Activated CD4-positive, alpha-beta T cell treated with anti-CD3 and anti-CD28 coated beads for 4 hours (primary cell): ENCODE measurements around the gene CS.

Experiments
- DNase-seq, 2 donors: peaks; one replicate each; pipeline ENCODE4 v3.0.0-alpha.2; 2020

CS gene

GRCh38 chr12:56243731-56244181, 56.4 kb downstream of the CS start:
- no peak for DNase-seq

GRCh38 chr12:56242986-56243385, 57.1 kb downstream of the CS start:
- DNase-seq, result no peak

GRCh38 chr12:56241424-56242303, 58.5 kb downstream of the CS start:
- DNase-seq, result no peak

- DNase-seq, result no peak
Observed at GRCh38 chr12:56237552-56237951, 62.6 kb downstream of the CS start.

- no peak for DNase-seq
Observed at GRCh38 chr12:56236985-56237384, 63.1 kb downstream of the CS start.

- no peak for DNase-seq
Observed at GRCh38 chr12:56236091-56236490, 64.0 kb downstream of the CS start.

DNA sequence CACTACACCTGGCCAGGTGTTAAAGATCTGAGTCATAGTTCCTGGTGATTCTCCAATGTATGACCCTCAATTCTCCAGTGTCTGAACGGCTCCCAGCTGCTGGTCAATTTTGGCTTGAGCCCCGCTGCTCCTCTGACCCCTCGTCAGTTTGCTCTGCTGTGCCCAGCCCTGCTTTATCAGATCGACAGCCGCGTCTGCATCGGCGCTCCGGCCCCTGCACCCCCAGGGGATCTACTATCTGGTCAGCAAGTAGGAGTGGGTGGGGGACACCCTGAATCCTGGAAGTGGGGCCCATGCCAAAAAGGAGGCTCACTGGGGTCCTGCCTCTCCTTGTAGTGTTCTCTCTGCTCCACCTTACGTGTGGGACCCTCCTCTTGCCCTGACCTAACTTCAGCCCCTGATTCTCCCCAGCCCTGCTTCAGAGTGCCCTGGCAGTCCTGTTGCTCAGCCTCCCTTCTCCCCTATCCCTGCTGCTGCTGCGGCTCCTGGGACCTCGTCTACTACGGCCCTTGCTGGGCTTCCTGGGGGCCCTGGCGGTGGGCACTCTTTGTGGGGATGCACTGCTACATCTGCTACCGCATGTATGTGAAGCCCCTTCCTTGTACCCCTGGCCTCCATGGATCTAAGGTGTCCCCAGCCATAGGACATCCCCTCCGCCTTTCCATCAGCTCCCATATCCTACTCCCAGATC, 65.2 kb downstream of the CS start:
- DNase-seq, result no peak

GRCh38 chr12:56231184-56231582, 68.9 kb downstream of the CS start:
- DNase-seq, result no peak

DNA sequence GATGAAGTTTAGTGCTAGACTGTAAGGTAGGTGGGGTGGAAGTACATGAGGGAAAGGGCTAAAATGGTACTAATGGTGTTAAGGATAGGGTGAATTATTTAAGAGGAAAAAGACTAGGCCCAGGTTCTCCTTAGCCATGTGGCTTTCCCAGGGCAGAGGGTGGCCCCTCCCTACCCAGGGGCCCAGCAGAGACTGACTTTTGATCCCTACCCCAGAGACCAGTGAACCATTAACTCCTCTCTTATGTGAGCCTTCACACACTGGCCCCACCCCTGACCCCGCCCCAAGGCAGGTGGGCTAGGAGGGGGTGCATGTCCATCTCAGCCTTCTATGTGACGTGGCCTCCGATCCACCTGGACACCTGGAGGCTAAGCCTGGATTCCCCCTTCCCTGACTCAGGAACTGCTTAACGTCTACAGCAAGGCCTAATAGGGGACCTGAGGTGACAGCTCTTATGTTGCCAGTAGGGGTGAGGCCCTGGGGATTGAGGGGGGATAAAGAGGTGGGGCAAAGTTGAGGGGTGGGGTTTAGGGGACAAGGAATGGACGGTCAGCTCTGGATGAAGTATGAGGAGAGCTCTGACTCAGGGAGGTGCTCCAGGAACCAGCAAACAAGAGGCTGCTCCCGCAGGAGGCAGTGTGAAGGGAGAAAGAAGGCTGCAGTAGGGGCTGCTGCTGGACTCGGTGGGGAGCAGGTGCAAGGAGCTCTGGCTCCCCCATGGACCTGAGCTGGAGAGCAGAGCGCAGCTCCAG, 69.5 kb downstream of the CS start:
- DNase-seq, result no peak

DNA sequence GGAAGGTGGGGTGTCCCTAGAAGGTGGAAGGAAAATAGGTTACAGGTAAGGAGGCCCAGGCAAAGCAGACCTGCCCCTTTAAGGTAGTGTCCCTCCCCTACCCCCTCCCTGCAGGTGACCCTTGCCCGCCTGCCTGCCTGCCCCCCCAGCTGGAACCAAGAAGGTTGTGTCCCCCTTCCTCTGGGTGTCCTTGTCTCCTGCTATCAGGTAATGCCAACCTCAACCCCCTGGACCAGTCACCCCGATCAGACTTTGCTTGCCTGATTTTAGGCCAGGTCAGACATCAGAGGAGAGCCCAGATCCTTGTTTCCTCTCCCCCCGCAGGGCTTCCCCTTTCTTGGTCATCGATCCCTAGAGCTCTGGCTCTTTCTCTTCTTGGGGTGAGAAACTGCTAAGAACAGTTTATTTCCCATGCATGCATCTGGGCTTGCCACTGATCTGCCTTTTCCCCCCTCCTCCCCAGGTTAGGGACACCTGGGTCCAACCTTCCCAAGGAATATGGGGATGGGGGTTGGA, 70.2 kb downstream of the CS start, which contains the start of gene SLC39A5:
Gene SLC39A5 (plus strand): TSS at position 136 of the 516 bp plus-strand sequence. CDS start 1,224 bp downstream, outside the sequence.
- no peak for DNase-seq

DNA sequence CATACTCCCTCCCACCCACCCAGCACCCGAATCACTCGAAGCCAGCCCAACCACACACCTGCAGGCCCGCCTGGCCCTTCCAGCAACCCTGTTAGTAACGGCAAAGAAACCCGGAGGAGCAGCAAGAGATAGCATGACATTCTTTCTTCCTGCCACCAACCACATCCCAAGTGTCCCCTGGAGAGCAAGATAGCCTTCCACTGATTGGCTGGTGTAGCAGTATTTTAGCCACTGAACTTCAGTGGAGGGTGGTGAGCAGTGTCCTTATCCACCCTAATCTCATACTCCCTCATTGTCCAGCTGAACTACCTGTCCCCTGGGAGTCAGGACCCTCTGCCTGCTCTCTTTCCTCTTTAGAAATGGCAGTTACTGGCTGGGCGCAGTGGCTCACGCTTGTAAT, 71.0 kb downstream of the CS start:
- no peak for DNase-seq

- no peak for DNase-seq
Observed at GRCh38 chr12:56224954-56225353, 75.2 kb downstream of the CS start.

- peak; percentile 89 to 91 for DNase-seq
Observed at GRCh38 chr12:56224102-56224701, 75.9 kb downstream of the CS start, which contains the start of gene NABP2. TSS of gene NABP2 (plus strand) at chr12:56224342. CDS start at chr12:56224857, 515 bp downstream.

GRCh38 chr12:56223571-56224101, 76.5 kb downstream of the CS start:
- DNase-seq, result no peak

GRCh38 chr12:56222531-56222895, 77.6 kb downstream of the CS start:
- DNase-seq, result no peak

GRCh38 chr12:56221757-56222530, 78.2 kb downstream of the CS start, which contains the start of gene RNF41:
TSS of gene RNF41 (minus strand) at chr12:56221922. CDS start at chr12:56214047, 7,875 bp downstream.
- peak; percentile 91 to 92 for DNase-seq
